ENCODE measurements around the gene TNNC1.

DNA sequence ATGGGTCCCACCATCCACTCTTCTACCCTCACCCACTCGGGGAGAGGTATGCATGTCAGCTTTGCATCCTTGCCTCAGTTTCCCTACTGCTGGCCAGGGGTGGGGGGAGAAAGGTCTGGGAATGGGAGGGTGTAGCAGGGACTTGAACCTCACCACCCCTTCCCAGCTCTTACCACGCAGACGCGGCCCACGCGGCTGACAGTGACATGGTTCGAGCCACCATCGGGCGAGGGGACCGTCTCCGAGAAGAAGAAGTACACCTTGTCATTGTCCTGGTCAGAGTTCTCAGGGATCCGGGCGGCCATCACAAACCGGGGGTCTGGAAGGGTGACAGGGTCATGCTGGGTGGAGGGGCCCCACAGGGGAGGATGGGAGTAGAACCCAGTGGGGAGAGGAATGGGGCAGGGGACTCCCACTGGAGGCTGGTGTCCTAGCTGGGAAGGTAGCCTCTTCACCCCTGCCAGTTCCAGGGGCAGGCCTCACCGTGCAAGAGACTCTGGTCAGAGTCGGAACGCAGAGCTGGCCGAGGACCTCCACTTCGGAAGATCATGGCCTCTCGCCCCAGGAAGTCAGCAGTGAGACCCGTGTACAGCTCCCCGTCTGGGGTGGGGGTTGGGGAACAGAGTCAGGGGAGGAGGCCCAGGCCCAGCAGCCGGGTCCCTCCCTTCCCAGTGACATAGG, 12.6 kb downstream of the TNNC1 start:
- TF ChIP-seq POLR2A (IDR thresholded peaks at IDR 0.05; ENCODE audit: low read depth) = no peak
- TF ChIP-seq, protein P1, sequence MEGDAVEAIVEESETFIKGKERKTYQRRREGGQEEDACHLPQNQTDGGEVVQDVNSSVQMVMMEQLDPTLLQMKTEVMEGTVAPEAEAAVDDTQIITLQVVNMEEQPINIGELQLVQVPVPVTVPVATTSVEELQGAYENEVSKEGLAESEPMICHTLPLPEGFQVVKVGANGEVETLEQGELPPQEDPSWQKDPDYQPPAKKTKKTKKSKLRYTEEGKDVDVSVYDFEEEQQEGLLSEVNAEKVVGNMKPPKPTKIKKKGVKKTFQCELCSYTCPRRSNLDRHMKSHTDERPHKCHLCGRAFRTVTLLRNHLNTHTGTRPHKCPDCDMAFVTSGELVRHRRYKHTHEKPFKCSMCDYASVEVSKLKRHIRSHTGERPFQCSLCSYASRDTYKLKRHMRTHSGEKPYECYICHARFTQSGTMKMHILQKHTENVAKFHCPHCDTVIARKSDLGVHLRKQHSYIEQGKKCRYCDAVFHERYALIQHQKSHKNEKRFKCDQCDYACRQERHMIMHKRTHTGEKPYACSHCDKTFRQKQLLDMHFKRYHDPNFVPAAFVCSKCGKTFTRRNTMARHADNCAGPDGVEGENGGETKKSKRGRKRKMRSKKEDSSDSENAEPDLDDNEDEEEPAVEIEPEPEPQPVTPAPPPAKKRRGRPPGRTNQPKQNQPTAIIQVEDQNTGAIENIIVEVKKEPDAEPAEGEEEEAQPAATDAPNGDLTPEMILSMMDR (IDR thresholded peaks at IDR 0.05) = no peak
- no peak for TF ChIP-seq EP300 (IDR thresholded peaks at IDR 0.05)
- no peak for TF ChIP-seq POLR2AphosphoS5 (IDR thresholded peaks at IDR 0.05)
